HG02852 (cell line): ENCODE measurements around the gene ATOSA.

ENCODE experiments used
- ATAC-seq: cut with Tn5 transposase; IDR thresholded peaks from one replicate; pipeline ENCODE4 v1.9.1; 2021; ENCODE audit warnings: mild to moderate bottlenecking, moderate library complexity; ENCODE audit not compliant: unreplicated experiment

ATOSA gene

GRCh38 chr15:52652984-52653383, 26.2 kb downstream of the ATOSA start:
- no peak for ATAC-seq

GRCh38 chr15:52652286-52652685, 26.9 kb downstream of the ATOSA start:
- ATAC-seq, result no peak

- ATAC-seq, result peak; percentile 100
Observed at GRCh38 chr15:52651868-52652267, 27.3 kb downstream of the ATOSA start.

GRCh38 chr15:52651114-52651513, 28.1 kb downstream of the ATOSA start:
- no peak for ATAC-seq

GRCh38 chr15:52649686-52650085, 29.5 kb downstream of the ATOSA start:
- ATAC-seq, result no peak

- no peak for ATAC-seq
Observed at GRCh38 chr15:52645916-52646315, 33.3 kb downstream of the ATOSA start.

GRCh38 chr15:52642386-52643361, 36.5 kb downstream of the ATOSA start:
- ATAC-seq, result no peak

- ATAC-seq, result no peak
Observed at GRCh38 chr15:52636459-52636858, 42.7 kb downstream of the ATOSA start.

- no peak for ATAC-seq
Observed at GRCh38 chr15:52635908-52636307, 43.3 kb downstream of the ATOSA start.
